WTC11 (cell line): ENCODE measurements around the gene ULK4. TPM values are rescaled to one million over a fixed set of nuclear protein-coding genes. Genes with fewer than 3 reads are reported as not detected.

ENCODE experiments used
- ATAC-seq: fragments of 200-7000 bp; cut with Tn5 transposase; 2 replicates; pipeline ENCODE4 v1.10.0; 2021; ENCODE audit warnings: mild to moderate bottlenecking, moderate library complexity
- CTCF ChIA-PET: fragments of 300-600 bp; sonication (Branson Sonifier 250); formaldehyde crosslinking; loops from one replicate; lab custom pipeline; 2021; ENCODE audit warnings: antibody characterized with exemption; lab: Charles Lee
- POLR2A ChIA-PET: fragments of 350-600 bp; sonication (Branson Sonifier 250); formaldehyde crosslinking; loops from one replicate; lab custom pipeline; 2021; ENCODE audit warnings: antibody characterized with exemption; lab: Charles Lee
- DNase-seq: peaks from one replicate; pipeline ENCODE4 v3.0.0; 2021; ENCODE audit warnings: low spot score
- H3K27ac Mint-ChIP-seq: 2 replicates; pipeline ENCODE4 v1.8.0; 2021; ENCODE audit warnings: mixed read lengths
- H3K27me3 Mint-ChIP-seq: 2 replicates; pipeline ENCODE4 v1.8.0; 2021; ENCODE audit warnings: low read depth, mild to moderate bottlenecking, moderate library complexity, mixed read lengths
- H3K36me3 Mint-ChIP-seq: 2 replicates; pipeline ENCODE4 v1.8.0; 2021; ENCODE audit warnings: mixed read lengths
- H3K4me1 Mint-ChIP-seq: 2 replicates; pipeline ENCODE4 v1.8.0; 2022; ENCODE audit warnings: mixed read lengths
- H3K4me3 Mint-ChIP-seq: 2 replicates; pipeline ENCODE4 v1.8.0; 2021; ENCODE audit warnings: mild to moderate bottlenecking, moderate library complexity, mixed read lengths
- H3K9me3 Mint-ChIP-seq: 2 replicates; pipeline ENCODE4 v1.8.0; 2021; ENCODE audit warnings: mixed read lengths
- ATF6 ChIP-seq: sonication (generic); formaldehyde crosslinking; IDR thresholded peaks from 2 replicates; pipeline ENCODE4 v1.8.1; 2023; ENCODE audit warnings: mild to moderate bottlenecking, missing genetic modification reagents
- CREM ChIP-seq: sonication (generic); formaldehyde crosslinking; IDR thresholded peaks from 2 replicates; pipeline ENCODE4 v1.8.1; 2022; ENCODE audit warnings: mild to moderate bottlenecking, missing genetic modification reagents, moderate library complexity
- IRF2 ChIP-seq: sonication (generic); formaldehyde crosslinking; IDR thresholded peaks from 2 replicates; pipeline ENCODE4 v1.8.0; 2022; ENCODE audit warnings: low read depth, missing genetic modification reagents, borderline replicate concordance
- MLX ChIP-seq: sonication (generic); formaldehyde crosslinking; IDR thresholded peaks from 2 replicates; pipeline ENCODE4 v1.8.1; 2023; ENCODE audit warnings: mild to moderate bottlenecking, missing genetic modification reagents, moderate library complexity
- NFATC4 ChIP-seq: fragments of 250-450 bp; sonication (Bioruptor Pico); IDR thresholded peaks from 2 replicates; pipeline ENCODE4 v1.9.0; 2021; ENCODE audit warnings: mild to moderate bottlenecking
- PRDM15 ChIP-seq: sonication (generic); formaldehyde crosslinking; IDR thresholded peaks from 2 replicates; pipeline ENCODE4 v1.8.0; 2022; ENCODE audit warnings: missing genetic modification reagents
- STAT6 ChIP-seq: sonication (generic); formaldehyde crosslinking; conservative IDR thresholded peaks from 2 replicates; pipeline ENCODE4 v1.8.1; 2023; ENCODE audit warnings: mild to moderate bottlenecking, low read depth, missing genetic modification reagents, moderate library complexity
- TP53 ChIP-seq: sonication (generic); formaldehyde crosslinking; IDR thresholded peaks from 2 replicates; pipeline ENCODE4 v1.8.1; 2023; ENCODE audit warnings: mild to moderate bottlenecking, missing genetic modification reagents
- ZBTB21 ChIP-seq: sonication (generic); formaldehyde crosslinking; IDR thresholded peaks from 2 replicates; pipeline ENCODE4 v1.8.1; 2023; ENCODE audit warnings: mild to moderate bottlenecking, missing genetic modification reagents, borderline replicate concordance
- ZMAT4 ChIP-seq: fragments of 250-450 bp; sonication (Bioruptor Pico); IDR thresholded peaks from 2 replicates; pipeline ENCODE4 v1.9.0; 2021; ENCODE audit warnings: mild to moderate bottlenecking
- ZNF219 ChIP-seq: sonication (generic); formaldehyde crosslinking; IDR thresholded peaks from 2 replicates; pipeline ENCODE4 v1.8.0; 2023; ENCODE audit warnings: missing genetic modification reagents, mild to moderate bottlenecking, borderline replicate concordance
- ZNF263 ChIP-seq: sonication (generic); formaldehyde crosslinking; IDR thresholded peaks from 2 replicates; pipeline ENCODE4 v1.8.1; 2022; ENCODE audit warnings: low read depth, mild to moderate bottlenecking, moderate library complexity, missing genetic modification reagents
- ZNF281 ChIP-seq: sonication (generic); formaldehyde crosslinking; IDR thresholded peaks from 2 replicates; pipeline ENCODE4 v1.8.0; 2023; ENCODE audit warnings: mild to moderate bottlenecking, missing genetic modification reagents
- ZNF317 ChIP-seq: sonication (generic); formaldehyde crosslinking; IDR thresholded peaks from 2 replicates; pipeline ENCODE4 v1.8.1; 2023; ENCODE audit warnings: low read depth, mild to moderate bottlenecking, moderate library complexity, missing genetic modification reagents, borderline replicate concordance
- ZNF416 ChIP-seq: fragments of 250-450 bp; sonication (Bioruptor Pico); IDR thresholded peaks from 2 replicates; pipeline ENCODE4 v1.9.0; 2021; ENCODE audit warnings: mild to moderate bottlenecking, inconsistent platforms
- ZNF423 ChIP-seq: fragments of 250-450 bp; sonication (Bioruptor Pico); IDR thresholded peaks from 2 replicates; pipeline ENCODE4 v2.1.2; 2022; ENCODE audit warnings: mild to moderate bottlenecking, moderate library complexity
- ZNF425 ChIP-seq: fragments of 250-450 bp; sonication (Bioruptor Pico); conservative IDR thresholded peaks from 2 replicates; pipeline ENCODE4 v1.9.0; 2021; ENCODE audit warnings: mild to moderate bottlenecking
- total RNA-seq: library from RNA; stranded (reverse); gene quantifications from 3 replicates; pipeline ENCODE4 v1.2.3, GENCODE V29; 2021

ULK4 gene
- total RNA-seq, 1 experiment from 2014 or later = 9.2 TPM

GRCh38 chr3:41652931-41653330, 309.0 kb downstream of the ULK4 start:
- ChIA-PET CTCF (interaction anchor here (0.9 kb wide), 1 partner anchor 23 kb away, joined by 3 read pairs; no protein-coding TSS in a partner anchor), POLR2A (no interaction called here)
- Mint-ChIP-seq H3K36me3 (peaks cover 19% of the 10 kb centered on the region), H3K4me3 (no peak overlapping the region), H3K9me3 (peaks cover 15% of the 10 kb centered on the region), H3K27me3 (no peaks in the 10 kb centered on the region), H3K27ac (no peak overlapping the region; the same call in 1 of the 2 replicates), H3K4me1 (peaks cover 17% of the 10 kb centered on the region)
- no peak for TF ChIP-seq ZNF219
- no peak for TF ChIP-seq ZNF423 (CRISPR knock-in tag)
- no peak for TF ChIP-seq ZNF263
- no peak for TF ChIP-seq CREM (CRISPR knock-in tag)
- TF ChIP-seq TP53 = no peak
- TF ChIP-seq IRF2 (CRISPR knock-in tag) = no peak
- no peak for TF ChIP-seq NFATC4
- TF ChIP-seq PRDM15 = no peak
- no peak for TF ChIP-seq ZNF281 (CRISPR knock-in tag)
- TF ChIP-seq ZNF425 (CRISPR knock-in tag) = no peak
- no peak for TF ChIP-seq ZBTB21 (CRISPR knock-in tag)
- no peak for TF ChIP-seq ZNF416 (CRISPR knock-in tag)
- TF ChIP-seq MLX (CRISPR knock-in tag) = no peak
- TF ChIP-seq ZNF317 (CRISPR knock-in tag) = no peak
- ATAC-seq (peak; percentile 72), DNase-seq (no peak)

- ChIA-PET POLR2A (no interaction called here), CTCF (interaction anchor here (0.9 kb wide), 1 partner anchor 24 kb away, joined by 3 read pairs; no protein-coding TSS in a partner anchor)
- peaks cover 17% of the 10 kb centered on the region for H3K4me1 Mint-ChIP-seq
- peaks cover 23% of the 10 kb centered on the region for H3K36me3 Mint-ChIP-seq
- no peaks in the 10 kb centered on the region for H3K27me3 Mint-ChIP-seq
- DNase-seq = no peak
- TF ChIP-seq ATF6 (no peak), STAT6 (no peak), ZMAT4 (CRISPR knock-in tag) (no peak)
- H3K9me3 Mint-ChIP-seq = peaks cover 18% of the 10 kb centered on the region
- no peak overlapping the region for H3K4me3 Mint-ChIP-seq
- no peak overlapping the region for H3K27ac Mint-ChIP-seq
- no peak for ATAC-seq
Observed at GRCh38 chr3:41652506-41652905, 309.4 kb downstream of the ULK4 start.
